H1 (cell line): ENCODE results near the gene PLPP2. TPM values are rescaled to one million over a fixed set of nuclear protein-coding genes. Genes with fewer than 3 reads are reported as not detected.

Experiments used
- EZH2 ChIP-seq: fragments of 200-600 bp; sonication (generic); IDR thresholded peaks from 2 replicates; pipeline ENCODE4 v1.7.1; 2012; ENCODE audit warnings: low read depth, mild to moderate bottlenecking, moderate library complexity, low read length, inconsistent platforms; ENCODE audit not compliant: severe bottlenecking
- polyA plus RNA-seq, 7 experiments: library from polyadenylated mRNA; depleted of rRNA in 3 of 7; stranded (reverse) in 5 of 7; unstranded in 2 of 7; fragments of >200 nt in 5 of 7; fragments of 200-250 nt in 2 of 7; gene quantifications; 1 replicate in 5 of 7; 2 replicates in 1 of 7; 4 replicates in 1 of 7; pipeline versions ENCODE4 v1.2.1 to v1.2.3, GENCODE V29; 2011 to 2013; ENCODE audit warnings: missing spikeins in 2 of 7, mixed read lengths in 2 of 7
- total RNA-seq: library from RNA; stranded (reverse); fragmentation: NEBNext Ultra II Directional; extraction: Animal tissue kit (Norgen Biotek cat#: 25700); gene quantifications from 2 replicates; pipeline ENCODE4 v1.2.1, GENCODE V29; 2021

PLPP2 gene
- total and polyA plus RNA-seq, 2 of the 8 experiments (the other 6 are each of a cell fraction or from before 2014, with no cell fraction given), result 101 to 195 TPM

DNA sequence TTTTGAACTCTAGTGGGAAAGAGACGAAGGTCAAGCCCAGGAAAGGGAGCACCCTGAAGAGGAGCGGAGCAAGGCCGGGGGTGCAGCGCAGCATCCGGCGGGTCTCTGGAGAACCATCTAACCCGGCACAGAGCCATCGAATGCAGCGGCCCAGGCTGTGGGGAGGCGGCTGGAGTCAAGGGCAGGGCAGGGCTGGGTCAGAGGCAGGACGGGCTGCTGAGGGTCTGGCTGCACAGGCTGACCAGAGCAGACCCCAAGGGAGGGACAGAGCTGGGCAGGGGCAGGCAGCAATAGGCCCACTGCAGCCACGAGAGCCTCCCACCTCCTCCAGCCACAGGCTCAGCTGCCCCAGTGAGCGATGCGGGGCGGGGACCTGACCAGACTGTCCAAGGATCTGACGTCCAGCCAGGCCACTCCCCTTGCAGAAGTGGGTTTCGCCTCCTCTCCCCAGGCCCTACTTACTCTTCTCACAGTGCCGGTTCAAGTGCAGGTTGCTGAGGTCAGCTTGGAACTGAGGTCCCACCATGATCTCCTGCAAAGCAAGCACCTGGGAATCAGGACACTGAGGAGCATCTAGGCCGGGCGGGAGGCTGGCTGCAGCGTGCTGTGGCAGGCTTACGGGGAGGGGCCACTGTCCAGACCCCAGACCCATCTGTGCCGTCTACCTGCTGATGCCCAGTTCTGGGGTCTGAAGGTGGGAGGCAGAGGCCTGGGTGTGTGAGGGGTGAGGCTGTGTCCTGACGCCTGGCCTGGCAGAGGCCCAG is 34.2 kb upstream of the PLPP2 start (continued):
- TF ChIP-seq EZH2, result no peak
